Measurements from ENCODE around the gene CNIH3. TPM values are rescaled to one million over a fixed set of nuclear protein-coding genes. Genes with fewer than 3 reads are reported as not detected.

Gene CNIH3
- total and polyA plus RNA-seq, 8 donors: 0.45 to 18.7 (median 3.1) TPM; not detected in 1

DNA sequence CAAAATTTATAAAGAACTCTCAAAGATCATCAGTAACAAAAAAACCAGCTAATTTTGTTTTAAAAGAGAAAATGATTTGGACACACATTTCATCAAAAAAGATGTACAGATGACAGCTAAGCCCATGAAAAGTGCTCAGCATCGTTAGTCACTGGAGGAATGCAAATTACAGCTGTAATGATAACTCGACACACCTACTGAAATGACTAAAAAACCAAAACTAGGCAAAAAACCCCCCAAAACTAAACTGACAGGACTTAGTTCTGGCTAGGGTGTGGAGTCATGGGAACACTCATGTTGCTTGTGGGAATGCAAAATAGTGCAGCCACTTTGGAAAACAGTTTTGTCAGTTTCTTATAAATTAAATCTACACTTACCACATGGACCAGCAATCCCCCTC lies 59.5 kb downstream of the CNIH3 start:
- Histone ChIP-seq H3K36me3 (no peaks in the 10 kb centered on the region), H3K27ac (no peak overlapping the region), H3K27me3 (no peaks in the 10 kb centered on the region), H3K9me3 (no peaks in the 10 kb centered on the region), H3K4me1 (no peaks in the 10 kb centered on the region), H3K4me3 (no peak overlapping the region)
- DNase-seq: no peak
- intact Hi-C loops (cut with DNase I; ENCODE audit: low total_unique reads): no loop called here
- TF ChIP-seq POLR2AphosphoS5 (IDR thresholded peaks at IDR 0.05) (no peak), CTCF (IDR thresholded peaks at IDR 0.05) (no peak), POLR2A (IDR thresholded peaks at IDR 0.05) (no peak), EP300 (IDR thresholded peaks at IDR 0.05) (no peak)
- WGBS, 5 donors: 72 to 89% (median 83%) methylated on average over 2 of the region's 2 CpGs

GRCh38 chr1:224676551-224676950 lies 60.4 kb downstream of the CNIH3 start:
- TF ChIP-seq POLR2AphosphoS5 (IDR thresholded peaks at IDR 0.05) (no peak), CTCF (IDR thresholded peaks at IDR 0.05) (no peak), EP300 (IDR thresholded peaks at IDR 0.05) (no peak), POLR2A (IDR thresholded peaks at IDR 0.05) (no peak)
- WGBS, 5 donors: 43 to 60% (median 49%) methylated on average over 5 of the region's 5 CpGs
- DNase-seq: no peak
- intact Hi-C loops (cut with DNase I; ENCODE audit: low total_unique reads): no loop called here
- no peaks in the 10 kb centered on the region for H3K4me1 ChIP-seq
- H3K27me3 ChIP-seq: no peaks in the 10 kb centered on the region
- no peaks in the 10 kb centered on the region for H3K9me3 ChIP-seq
- no peaks in the 10 kb centered on the region for H3K36me3 ChIP-seq
- H3K27ac ChIP-seq: no peak overlapping the region
- no peak overlapping the region for H3K4me3 ChIP-seq

GRCh38 chr1:224678168-224678567 lies 62.1 kb downstream of the CNIH3 start:
- Histone ChIP-seq H3K36me3 (no peaks in the 10 kb centered on the region), H3K4me1 (no peaks in the 10 kb centered on the region), H3K4me3 (no peak overlapping the region), H3K27ac (no peak overlapping the region), H3K27me3 (no peaks in the 10 kb centered on the region), H3K9me3 (no peaks in the 10 kb centered on the region)
- WGBS, 5 donors: 76 to 84% (median 80%) methylated on average over 4 of the region's 4 CpGs
- no peak for TF ChIP-seq CTCF (IDR thresholded peaks at IDR 0.05)
- no peak for TF ChIP-seq POLR2AphosphoS5 (IDR thresholded peaks at IDR 0.05)
- no peak for TF ChIP-seq EP300 (IDR thresholded peaks at IDR 0.05)
- TF ChIP-seq POLR2A (IDR thresholded peaks at IDR 0.05): no peak
- intact Hi-C loops (cut with DNase I; ENCODE audit: low total_unique reads): no loop called here
- DNase-seq: no peak

DNA sequence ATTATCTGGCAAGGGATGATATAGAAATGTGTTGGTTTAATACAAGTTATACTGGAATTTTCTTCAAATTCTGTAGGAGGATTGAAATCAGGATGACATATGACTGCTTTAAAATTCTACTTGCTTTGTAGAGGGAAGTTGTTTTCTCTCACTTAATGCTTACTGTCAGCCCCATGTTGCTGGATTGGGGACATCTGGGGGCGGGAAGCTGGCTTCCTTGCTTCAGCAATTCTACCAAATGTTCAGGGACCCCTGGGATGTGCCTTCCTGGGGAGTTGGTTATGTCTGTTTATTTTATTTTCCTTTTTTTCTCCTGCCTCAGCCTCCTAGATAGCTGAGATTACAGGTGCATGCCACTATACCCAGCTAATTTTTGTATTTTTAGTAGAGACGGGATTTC lies 63.5 kb downstream of the CNIH3 start:
- WGBS, 5 donors: 87 to 93% (median 90%) methylated on average over 2 of the region's 2 CpGs
- H3K9me3 ChIP-seq: no peaks in the 10 kb centered on the region
- no peaks in the 10 kb centered on the region for H3K4me1 ChIP-seq
- H3K36me3 ChIP-seq: no peaks in the 10 kb centered on the region
- DNase-seq: no peak
- intact Hi-C loops (cut with DNase I; ENCODE audit: low total_unique reads): no loop called here
- no peak overlapping the region for H3K4me3 ChIP-seq
- H3K27me3 ChIP-seq: no peaks in the 10 kb centered on the region
- TF ChIP-seq EP300 (IDR thresholded peaks at IDR 0.05) (no peak), POLR2A (IDR thresholded peaks at IDR 0.05) (no peak), CTCF (IDR thresholded peaks at IDR 0.05) (no peak), POLR2AphosphoS5 (IDR thresholded peaks at IDR 0.05) (no peak)
- no peak overlapping the region for H3K27ac ChIP-seq
